SU-DHL-6 (cell line): ENCODE measurements around the gene GUCA1C.

Source experiments
- H2AFZ ChIP-seq: fragments of 200-600 bp; sonication (generic); 2 replicates; pipeline ENCODE4 v1.6.1; 2014; ENCODE audit warnings: low read depth, mild to moderate bottlenecking, moderate library complexity, mixed read lengths, antibody characterized with exemption, low read length; ENCODE audit not compliant: severe bottlenecking
- H3F3A ChIP-seq: fragments of 200-600 bp; shearing (Covaris generic); 2 replicates; pipeline ENCODE4 v1.6.0; 2016; ENCODE audit warnings: antibody characterized with exemption, mild to moderate bottlenecking; ENCODE audit not compliant: insufficient read depth
- H3K27ac ChIP-seq: fragments of 200-600 bp; sonication (generic); 2 replicates; pipeline ENCODE4 v1.5.1; 2016; ENCODE audit warnings: low read depth, mild to moderate bottlenecking, low read length, moderate library complexity, mixed read lengths
- H3K27me3 ChIP-seq: fragments of 200-600 bp; sonication (generic), shearing (Covaris generic); 2 replicates; pipeline ENCODE4 v1.6.0; 2014; ENCODE audit warnings: mild to moderate bottlenecking, low read length
- H3K36me3 ChIP-seq: fragments of 200-600 bp; sonication (generic); 2 replicates; pipeline ENCODE4 v1.6.1; 2014; ENCODE audit warnings: mild to moderate bottlenecking, low read length, mixed read lengths
- H3K4me2 ChIP-seq: fragments of 300-600, 200-600 bp; shearing (Covaris generic), sonication (generic); 2 replicates; pipeline ENCODE4 v1.6.0; 2014; ENCODE audit warnings: low read length, low read depth, mild to moderate bottlenecking; ENCODE audit not compliant: poor library complexity, severe bottlenecking
- H3K4me3 ChIP-seq: fragments of 200-600 bp; sonication (generic); 2 replicates; pipeline ENCODE4 v1.5.1; 2014; ENCODE audit warnings: antibody characterized with exemption, low read length, mild to moderate bottlenecking, mixed read lengths; ENCODE audit not compliant: insufficient read depth, poor library complexity, severe bottlenecking
- H3K79me2 ChIP-seq: fragments of 200-600 bp; sonication (generic); 2 replicates; pipeline ENCODE4 v1.6.1; 2014; ENCODE audit warnings: mild to moderate bottlenecking, low read length, moderate library complexity; ENCODE audit not compliant: insufficient read depth
- H3K9ac ChIP-seq: fragments of 200-600 bp; sonication (generic); 2 replicates; pipeline ENCODE4 v1.7.0; 2014; ENCODE audit warnings: mild to moderate bottlenecking, low read length
- H3K9me2 ChIP-seq: fragments of 200-600 bp; sonication (generic); replicated peaks from 2 replicates; pipeline ENCODE4 v1.6.1; 2014; ENCODE audit warnings: low read length; ENCODE audit not compliant: insufficient read depth
- H3K9me3 ChIP-seq: fragments of 200-600 bp; sonication (generic); 2 replicates; pipeline ENCODE4 v1.6.1; 2014; ENCODE audit warnings: low read length, mixed read lengths; ENCODE audit not compliant: insufficient read depth
- H4K20me1 ChIP-seq: fragments of 200-600 bp; sonication (generic); 2 replicates; pipeline ENCODE4 v1.6.1; 2014; ENCODE audit warnings: low read depth, mild to moderate bottlenecking, antibody characterized with exemption, low read length, moderate library complexity, mixed read lengths
- EZH2phosphoT487 ChIP-seq: fragments of 200-600 bp; sonication (generic), shearing (Covaris generic); conservative IDR thresholded peaks from 2 replicates; pipeline ENCODE4 v1.6.1; 2018; ENCODE audit warnings: mild to moderate bottlenecking, antibody characterized with exemption, low read length, moderate library complexity, mixed read lengths
- TF ChIP-seq, protein P1 (sequence below): fragments of 200-600 bp; sonication (generic); IDR thresholded peaks from one replicate; pipeline ENCODE4 v1.5.1; 2017; ENCODE audit warnings: antibody characterized with exemption, mild to moderate bottlenecking, low read length, moderate library complexity; ENCODE audit not compliant: insufficient read depth, poor library complexity, severe bottlenecking

Gene GUCA1C

DNA sequence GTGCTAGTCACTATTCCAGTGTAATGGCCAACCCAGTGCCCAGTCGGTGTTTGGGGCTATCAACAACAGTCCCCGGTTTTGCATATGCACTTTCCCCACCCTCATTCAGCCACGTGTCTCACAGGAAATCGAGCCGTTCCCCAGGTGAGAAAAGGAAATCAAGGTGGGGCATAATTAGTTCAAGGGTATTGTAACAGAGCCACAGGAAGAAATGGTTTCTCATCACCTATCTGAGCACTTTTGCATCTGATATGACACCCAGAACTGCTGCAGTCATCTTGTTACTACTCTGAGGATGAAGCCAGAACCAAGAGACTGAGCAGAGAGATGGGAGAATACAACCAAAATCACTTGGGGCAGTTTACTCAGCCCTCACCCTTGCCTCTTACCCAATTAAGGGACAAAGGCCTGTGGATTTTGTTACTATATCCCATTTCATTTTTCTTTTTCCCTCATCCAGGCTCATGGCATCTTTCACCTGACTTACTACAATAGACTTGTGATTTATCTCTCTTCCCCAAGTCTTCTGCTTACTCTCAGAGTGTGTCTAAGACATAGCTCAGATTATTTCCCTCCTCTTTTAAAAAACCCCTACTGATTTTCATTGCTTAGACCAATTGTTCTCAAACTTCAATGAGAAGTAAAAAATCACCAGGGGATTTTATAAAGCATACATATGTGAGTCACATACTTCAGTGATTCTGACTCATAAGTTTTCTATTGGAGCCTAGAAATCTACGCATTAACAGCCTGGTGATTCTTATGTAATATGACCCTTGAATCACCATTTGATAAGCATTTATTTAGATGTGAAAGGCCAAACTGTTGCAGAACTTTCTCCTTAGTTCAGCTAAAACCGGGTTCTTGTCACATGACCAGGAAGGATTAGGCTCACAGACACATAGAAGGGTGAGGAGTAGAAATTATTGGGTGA, 90.5 kb downstream of the GUCA1C start:
- Histone ChIP-seq H3K27me3 (no peaks in the 10 kb centered on the region), H3K9me3 (no peaks in the 10 kb centered on the region), H2AFZ (no peak overlapping the region), H3K9me2 (no peaks in the 10 kb centered on the region), H3K4me3 (no peak overlapping the region), H3K27ac (no peak overlapping the region), H3K79me2 (no peaks in the 10 kb centered on the region), H3F3A (no peaks in the 10 kb centered on the region), H3K36me3 (no peaks in the 10 kb centered on the region), H3K9ac (no peak overlapping the region), H4K20me1 (no peaks in the 10 kb centered on the region), H3K4me2 (no peak overlapping the region)
- TF ChIP-seq, protein P1, sequence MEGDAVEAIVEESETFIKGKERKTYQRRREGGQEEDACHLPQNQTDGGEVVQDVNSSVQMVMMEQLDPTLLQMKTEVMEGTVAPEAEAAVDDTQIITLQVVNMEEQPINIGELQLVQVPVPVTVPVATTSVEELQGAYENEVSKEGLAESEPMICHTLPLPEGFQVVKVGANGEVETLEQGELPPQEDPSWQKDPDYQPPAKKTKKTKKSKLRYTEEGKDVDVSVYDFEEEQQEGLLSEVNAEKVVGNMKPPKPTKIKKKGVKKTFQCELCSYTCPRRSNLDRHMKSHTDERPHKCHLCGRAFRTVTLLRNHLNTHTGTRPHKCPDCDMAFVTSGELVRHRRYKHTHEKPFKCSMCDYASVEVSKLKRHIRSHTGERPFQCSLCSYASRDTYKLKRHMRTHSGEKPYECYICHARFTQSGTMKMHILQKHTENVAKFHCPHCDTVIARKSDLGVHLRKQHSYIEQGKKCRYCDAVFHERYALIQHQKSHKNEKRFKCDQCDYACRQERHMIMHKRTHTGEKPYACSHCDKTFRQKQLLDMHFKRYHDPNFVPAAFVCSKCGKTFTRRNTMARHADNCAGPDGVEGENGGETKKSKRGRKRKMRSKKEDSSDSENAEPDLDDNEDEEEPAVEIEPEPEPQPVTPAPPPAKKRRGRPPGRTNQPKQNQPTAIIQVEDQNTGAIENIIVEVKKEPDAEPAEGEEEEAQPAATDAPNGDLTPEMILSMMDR: no peak
- TF ChIP-seq EZH2phosphoT487: no peak

DNA sequence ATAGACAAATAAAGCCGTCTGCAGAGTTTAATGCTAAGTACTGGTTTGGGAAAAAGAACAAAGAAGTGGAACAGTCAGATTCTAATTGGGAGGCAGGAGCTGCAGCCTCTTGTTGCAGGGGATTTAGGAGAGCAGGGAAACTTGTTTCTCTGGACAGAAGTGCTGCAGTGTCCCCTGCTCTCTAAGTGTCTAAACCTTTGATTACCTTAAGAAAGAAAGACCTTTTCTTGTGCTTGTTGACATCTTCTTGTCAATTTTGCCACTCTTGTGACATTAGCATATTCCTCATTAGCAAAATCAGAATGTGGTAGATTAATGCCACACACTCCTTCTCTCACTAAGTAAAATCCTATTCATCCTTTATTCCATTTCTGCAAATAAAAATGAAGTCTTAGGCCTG, 92.3 kb downstream of the GUCA1C start:
- Histone ChIP-seq H3K27me3 (no peaks in the 10 kb centered on the region), H3K4me2 (no peak overlapping the region), H3K9me3 (no peaks in the 10 kb centered on the region), H3K36me3 (no peaks in the 10 kb centered on the region), H3K4me3 (no peak overlapping the region), H3K9me2 (no peaks in the 10 kb centered on the region), H3K9ac (no peak overlapping the region), H4K20me1 (no peaks in the 10 kb centered on the region), H3F3A (no peaks in the 10 kb centered on the region), H2AFZ (no peak overlapping the region), H3K79me2 (no peaks in the 10 kb centered on the region), H3K27ac (no peak overlapping the region)
- TF ChIP-seq EZH2phosphoT487: no peak
- TF ChIP-seq, protein P1: no peak
